GM19468 (cell line): ENCODE results near the gene PRR36.

Experiments
- ATAC-seq: cut with Tn5 transposase; IDR thresholded peaks from one replicate; pipeline ENCODE4 v1.9.1; 2021; ENCODE audit warnings: mild to moderate bottlenecking, moderate library complexity, moderate number of reproducible peaks; ENCODE audit not compliant: unreplicated experiment; ENCODE audit errors: extremely low read depth

Gene PRR36

GRCh38 chr19:7914099-7914498 lies 39.9 kb upstream of the PRR36 start:
- no peak for ATAC-seq

DNA sequence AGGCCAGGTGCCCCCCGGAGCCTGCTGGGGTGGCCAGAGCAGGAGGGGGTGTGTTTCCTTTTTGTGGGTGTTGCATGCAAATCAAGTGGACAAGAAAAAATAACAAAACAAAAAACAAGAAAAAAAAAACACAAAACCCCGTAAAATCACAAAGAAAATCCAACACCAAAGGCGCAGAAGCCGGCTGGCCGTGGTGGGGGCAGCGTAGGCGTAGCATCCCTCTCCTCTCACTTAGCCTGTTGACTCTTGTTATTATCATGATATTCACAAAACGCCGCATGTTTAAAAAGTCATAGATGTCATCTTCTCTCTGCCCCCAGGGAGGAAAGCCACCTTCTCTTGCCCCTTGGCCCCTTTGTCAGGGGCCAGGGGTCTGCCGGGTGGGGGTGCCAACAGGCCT lies 39.5 kb upstream of the PRR36 start:
- ATAC-seq: no peak

GRCh38 chr19:7912697-7913564 lies 38.7 kb upstream of the PRR36 start:
- no peak for ATAC-seq

GRCh38 chr19:7912144-7912696 lies 38.0 kb upstream of the PRR36 start:
- ATAC-seq: no peak

DNA sequence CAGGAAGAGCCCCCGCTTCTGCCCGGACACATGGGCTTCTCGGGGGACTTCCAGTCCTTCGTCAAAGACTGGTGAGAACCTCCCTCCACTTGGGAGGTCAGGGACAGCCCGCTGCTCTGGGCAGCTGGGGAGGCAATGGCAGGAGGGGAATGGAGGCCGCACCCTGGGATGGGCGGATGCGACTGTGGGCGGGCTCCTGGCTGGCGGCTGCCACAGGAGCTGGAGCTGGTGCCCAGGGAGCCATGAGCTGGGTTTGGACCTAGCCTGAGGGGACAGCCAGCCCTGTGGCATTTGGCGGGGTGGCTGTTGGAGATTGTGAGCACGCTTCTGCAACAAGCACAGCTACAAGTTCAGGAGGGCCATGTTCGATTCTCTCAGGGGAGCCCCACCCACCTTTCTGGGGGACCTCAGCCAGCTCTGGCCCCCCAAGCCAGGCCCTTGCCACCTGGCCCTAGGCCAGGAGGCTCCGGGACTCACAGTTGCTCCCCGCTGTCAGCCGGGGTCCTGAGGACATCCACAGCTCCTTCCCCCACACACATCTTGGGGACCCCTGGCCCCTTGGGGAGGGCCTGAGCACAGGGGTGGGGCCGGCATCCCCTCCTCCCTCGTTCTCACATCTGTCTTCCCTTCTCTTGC lies 37.4 kb upstream of the PRR36 start:
- no peak for ATAC-seq

GRCh38 chr19:7910321-7911161 lies 36.4 kb upstream of the PRR36 start:
- no peak for ATAC-seq

DNA sequence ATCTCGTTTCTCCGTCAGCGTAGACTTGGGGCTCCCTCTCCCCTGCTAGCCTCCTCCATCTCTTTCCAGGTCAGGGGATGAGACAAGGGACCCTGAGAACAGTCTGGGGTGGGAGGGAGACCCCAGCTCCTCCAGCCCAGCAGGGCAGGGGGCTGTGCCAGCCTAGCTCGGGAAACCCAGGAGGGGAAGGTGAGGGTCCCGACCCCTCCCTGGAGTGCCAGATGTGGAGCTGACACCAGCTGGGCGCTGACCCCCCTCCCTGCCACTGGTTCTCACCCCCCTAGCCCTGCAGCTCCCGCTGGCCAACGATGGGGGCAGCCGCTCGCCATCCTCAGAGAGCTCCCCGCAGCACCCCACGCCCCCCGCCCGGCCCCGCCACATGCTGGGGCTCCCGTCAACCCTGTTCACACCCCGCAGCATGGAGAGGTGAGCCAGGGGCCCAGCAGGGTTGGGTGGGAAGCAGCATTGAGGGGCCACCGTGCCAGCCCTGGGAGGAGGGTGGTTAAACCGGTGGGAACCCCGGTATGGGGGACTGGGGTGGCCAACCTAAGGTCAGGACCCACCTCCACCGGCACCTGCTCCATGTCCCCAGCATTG lies 35.4 kb upstream of the PRR36 start:
- no peak for ATAC-seq

GRCh38 chr19:7908742-7909461 lies 34.7 kb upstream of the PRR36 start:
- ATAC-seq: no peak

DNA sequence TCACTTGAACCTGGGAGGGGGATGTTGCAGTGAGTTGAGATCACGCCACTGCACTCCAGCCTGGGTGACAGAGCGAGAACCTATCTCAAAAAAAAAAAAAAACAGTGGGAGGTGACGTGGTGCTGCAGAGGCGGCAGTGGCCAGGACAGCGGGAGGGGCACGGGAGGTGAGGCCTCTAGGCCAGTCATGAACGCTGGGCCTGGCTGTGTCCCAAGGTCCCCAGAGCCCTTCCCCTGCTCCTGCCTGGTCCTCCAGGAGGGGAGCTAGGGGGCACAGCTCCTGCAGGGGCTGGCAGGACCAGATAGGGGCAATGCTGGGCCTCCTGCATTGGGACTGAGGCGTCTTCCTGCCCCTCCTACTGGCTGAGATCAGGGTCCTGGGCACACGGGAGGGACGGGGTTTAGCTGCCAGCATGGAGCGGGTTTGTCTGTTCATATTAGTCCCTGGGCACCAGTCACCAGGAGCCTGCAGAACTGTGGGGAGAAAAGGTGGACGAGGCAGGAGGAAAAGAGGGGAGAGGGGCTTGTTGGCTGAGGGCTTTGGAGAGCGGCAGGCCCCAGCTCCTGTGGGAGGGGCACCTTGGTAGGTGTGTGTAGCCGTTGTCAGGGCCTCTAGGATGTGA lies 34.0 kb upstream of the PRR36 start:
- no peak for ATAC-seq

DNA sequence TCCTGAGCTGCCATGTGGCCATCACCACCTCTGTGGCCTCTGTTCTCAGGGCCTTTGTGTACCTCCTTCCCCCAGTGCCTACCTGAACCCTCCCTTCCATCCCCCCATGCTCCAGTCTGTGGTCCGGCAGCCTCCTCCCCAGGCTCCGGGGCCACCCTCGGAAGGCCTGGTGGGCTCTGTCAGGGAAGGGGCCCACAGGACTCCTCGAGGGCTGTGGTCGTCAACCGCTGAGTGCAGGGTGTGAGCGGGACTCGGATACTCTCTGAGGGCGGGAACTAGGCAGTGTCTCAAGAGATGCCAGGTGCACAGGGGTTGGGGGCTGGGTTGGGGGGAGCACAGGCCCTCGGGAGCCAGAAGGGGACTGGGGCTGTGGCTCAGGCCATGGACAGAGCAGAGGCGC lies 33.4 kb upstream of the PRR36 start:
- ATAC-seq: no peak

DNA sequence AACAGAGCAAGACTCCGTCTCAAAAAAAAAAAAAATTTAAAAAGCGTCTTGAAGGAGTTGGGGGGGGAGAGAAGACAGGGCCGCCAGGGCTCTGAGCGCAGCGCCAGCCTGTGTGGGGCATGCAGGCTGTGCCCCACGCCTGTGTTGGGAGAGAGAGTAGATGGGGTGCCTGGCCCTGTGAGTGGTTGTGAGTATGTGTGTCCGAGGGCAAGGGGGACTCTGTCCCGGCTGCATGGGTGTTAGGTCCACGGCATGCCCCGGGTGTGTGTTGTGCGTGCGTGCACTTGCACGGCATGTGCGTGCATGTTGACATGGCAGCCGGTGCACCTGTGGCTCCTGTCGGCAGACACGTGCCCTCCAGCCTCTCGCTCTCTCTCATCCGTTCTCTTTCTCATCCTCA lies 32.9 kb upstream of the PRR36 start:
- ATAC-seq: no peak

- ATAC-seq: no peak
Observed at GRCh38 chr19:7905859-7906258, 31.7 kb upstream of the PRR36 start.

DNA sequence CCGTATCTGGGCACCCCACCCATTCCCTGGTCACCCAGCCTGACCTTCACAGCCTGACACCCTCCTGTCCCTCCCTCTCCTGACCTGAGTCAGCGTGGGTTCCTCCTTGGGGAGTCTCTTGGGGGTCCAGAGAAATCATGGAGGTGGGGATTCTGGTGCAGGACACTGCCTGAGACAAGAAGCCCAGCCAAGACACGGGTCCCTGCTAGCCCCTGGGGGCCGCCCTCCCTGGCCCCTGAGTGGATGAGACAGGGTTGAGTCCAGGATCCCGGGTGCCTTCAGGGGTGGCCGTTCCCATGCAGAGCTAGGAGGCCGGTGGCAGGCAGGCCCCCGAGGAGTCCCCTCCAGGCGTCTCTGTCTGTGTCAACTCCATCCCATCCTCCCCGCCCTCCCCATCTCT lies 31.1 kb upstream of the PRR36 start:
- no peak for ATAC-seq

GRCh38 chr19:7904074-7905020 lies 30.2 kb upstream of the PRR36 start:
- ATAC-seq: no peak

GRCh38 chr19:7903244-7904073 lies 29.3 kb upstream of the PRR36 start, which contains the start of gene MAP2K7:
TSS of gene MAP2K7 (plus strand) at chr19:7903877. CDS start at chr19:7903945, 68 bp downstream.
- ATAC-seq: peak; percentile 84

GRCh38 chr19:7902796-7903243 lies 28.6 kb upstream of the PRR36 start:
- ATAC-seq: no peak

DNA sequence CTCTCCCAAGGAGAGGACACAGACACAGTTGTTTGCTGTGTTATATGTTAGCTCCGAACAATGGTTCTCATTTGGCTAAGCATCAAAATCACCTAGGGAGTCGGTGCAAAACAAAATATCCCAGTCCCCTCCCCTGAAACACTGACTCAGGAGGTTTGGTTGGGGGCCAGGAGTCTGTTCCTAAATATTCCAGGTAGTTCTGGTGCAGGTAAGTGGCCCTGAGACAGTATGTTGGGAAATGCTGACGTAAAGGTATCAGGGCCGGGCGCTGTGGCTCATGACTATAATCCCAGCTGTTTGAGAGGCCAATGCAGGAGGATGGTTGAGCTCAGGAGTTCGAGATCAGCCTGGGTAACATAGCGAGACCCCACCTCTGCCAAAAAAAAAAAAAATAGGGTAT lies 27.1 kb upstream of the PRR36 start:
- no peak for ATAC-seq
